ENCODE data around the gene HARBI1.
"Not testable (repeated sequence)": the region's sequence is repeated elsewhere in the genome, so short reads cannot be mapped to it uniquely, and the experiment has no call there.

The HARBI1 gene

GRCh38 chr11:46594785-46595184 is 22.2 kb downstream of the HARBI1 start:
- no peak for DNase-seq

GRCh38 chr11:46594374-46594700 is 22.7 kb downstream of the HARBI1 start:
- no peak for DNase-seq

DNA sequence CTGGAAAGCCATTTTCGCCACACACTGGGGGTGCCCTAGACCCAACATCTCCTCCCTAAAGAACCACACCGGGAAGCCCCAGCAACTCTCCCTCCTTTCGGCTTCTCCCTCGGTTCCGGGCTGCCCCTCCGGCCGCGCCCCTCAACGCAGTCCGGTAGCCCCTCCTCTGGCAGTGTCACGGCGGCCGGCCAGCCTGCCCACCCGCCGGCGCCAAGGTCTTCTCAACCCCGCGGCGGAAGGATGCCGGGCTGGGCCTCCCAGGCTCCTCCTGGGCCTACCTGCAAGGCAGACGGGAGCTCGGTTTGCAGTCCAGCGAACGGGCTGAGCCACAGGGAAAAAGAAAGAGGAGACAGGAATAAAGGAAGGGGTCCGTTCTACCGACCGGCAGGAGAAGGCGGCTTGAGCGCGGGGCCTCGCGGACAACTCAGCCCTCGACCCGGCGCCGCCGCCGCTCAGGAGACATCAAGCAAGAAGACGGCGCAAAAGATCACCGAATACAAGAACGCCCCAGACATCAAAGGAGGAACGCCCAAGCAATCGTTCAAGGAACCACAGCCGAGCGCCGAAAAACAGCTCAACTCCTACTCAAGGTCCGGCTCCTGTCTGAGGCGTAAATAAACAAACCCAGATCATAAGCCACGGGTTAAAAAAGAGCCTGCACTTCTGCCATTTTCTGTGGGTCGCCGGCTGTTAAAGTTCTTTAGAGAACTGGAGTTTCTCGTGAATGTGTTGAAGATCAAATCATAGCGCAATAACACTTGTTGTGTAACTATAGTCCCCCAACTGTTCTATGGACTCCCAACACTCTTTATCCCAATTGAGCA is 23.3 kb downstream of the HARBI1 start, which contains the start of gene AMBRA1:
TSS of gene AMBRA1 (minus strand) at position 474 of the 824 bp plus-strand sequence. CDS start 45,643 bp downstream, outside the sequence.
- DNase-seq = peak; percentile 91

- no peak for DNase-seq
These were observed 26.1 kb downstream of the HARBI1 start for GRCh38 chr11:46590740-46591605.

DNA sequence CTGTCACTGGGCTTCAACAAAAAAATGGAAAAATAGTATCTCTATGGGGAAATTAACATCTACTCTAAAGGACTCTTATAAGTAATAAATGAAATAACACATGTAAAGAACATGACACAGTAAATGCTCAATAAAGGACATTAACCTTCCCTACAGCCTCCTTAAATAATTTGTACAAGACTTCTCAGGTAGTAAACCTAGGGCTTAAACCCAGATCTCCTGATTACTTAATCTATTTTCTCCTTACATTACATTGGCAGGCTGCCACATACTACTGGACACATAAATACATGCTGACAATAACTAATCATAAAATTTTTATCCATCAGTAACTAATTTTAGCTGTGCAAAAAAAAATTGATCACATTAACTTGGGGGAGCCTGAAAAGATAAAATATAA is 28.1 kb downstream of the HARBI1 start:
- no peak for DNase-seq

GRCh38 chr11:46588131-46588530 is 28.9 kb downstream of the HARBI1 start:
- DNase-seq = no peak

DNA sequence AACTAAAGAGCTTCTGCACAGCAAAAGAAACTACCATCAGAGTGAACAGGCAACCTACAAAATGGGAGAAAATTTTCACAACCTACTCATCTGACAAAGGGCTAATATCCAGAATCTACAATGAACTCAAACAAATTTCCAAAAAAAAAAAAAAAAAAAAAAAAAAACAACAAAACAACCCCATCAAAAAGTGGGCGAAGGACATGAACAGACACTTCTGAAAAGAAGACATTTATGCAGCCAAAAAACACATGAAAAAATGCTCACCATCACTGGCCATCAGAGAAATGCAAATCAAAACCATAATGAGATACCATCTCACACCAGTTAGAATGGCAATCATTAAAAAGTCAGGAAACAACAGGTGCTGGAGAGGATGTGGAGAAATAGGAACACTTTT is 33.5 kb downstream of the HARBI1 start:
- DNase-seq = not testable (repeated sequence)

DNA sequence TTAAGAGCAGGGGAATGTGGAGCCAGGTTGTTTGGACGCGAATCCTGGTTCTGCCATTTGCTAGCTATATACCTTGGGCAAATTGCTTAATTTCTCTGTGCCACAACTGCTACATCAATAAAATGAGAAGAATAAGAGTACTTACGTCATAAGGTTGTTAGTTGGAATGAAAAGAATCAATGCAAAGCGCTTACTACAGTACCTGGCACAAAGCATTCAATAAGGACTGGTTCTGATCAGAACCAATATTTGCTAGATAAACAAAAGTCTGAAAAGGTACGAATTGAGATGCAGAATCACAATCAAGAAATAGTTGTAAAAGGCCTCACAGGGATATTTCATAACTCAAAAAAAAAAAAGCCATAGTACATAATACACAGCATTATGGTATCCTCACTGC is 34.4 kb downstream of the HARBI1 start:
- DNase-seq = no peak

DNA sequence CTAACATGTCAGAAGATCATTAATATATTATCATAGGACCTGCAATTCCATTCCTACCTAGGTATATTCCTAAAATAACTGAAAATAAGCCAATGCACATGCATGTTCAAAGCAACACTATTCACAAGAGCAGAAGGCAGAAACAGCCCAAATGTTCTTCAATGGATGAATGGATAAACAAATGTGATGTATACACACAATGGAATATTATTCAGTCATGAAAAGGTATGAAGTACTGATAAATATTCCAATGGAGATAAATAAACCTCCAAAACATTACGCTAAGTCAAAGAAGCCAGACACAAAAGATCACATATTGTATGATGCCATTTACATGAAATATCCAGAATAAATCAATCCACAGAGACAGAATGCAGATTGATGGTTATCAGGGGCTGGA is 40.0 kb downstream of the HARBI1 start:
- DNase-seq = no peak

- DNase-seq = no peak
These were observed 42.4 kb downstream of the HARBI1 start for GRCh38 chr11:46574656-46575055.

DNA sequence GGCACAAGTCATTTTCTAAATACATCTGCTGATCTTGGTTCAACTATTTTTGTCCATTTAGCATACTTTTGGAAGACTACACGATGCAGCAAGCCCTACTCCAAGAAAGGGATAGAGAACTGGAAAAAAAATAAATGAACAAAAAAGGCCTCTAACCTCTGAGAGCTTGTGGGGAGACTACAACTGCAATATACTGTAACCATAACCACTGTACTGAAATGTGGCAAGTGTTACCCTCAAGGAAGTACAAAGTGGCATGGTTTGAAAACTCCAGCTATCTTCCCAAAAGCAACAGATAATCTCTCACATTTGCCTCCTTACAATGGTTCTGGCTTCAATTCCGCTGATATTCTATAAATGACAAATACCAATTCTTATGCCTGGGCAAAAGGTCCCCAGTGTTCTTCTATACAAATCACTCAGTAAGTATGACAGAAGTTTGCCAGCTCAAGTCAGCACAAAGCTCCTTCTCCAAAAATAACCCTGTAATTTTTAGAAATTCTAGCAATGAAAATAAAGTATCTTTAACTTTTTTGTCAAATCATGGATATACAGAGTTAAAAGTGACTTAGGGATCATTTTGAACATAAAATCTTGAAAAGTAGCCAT is 46.1 kb downstream of the HARBI1 start:
- no peak for DNase-seq

GRCh38 chr11:46565232-46565840 is 51.7 kb downstream of the HARBI1 start:
- no peak for DNase-seq

- no peak for DNase-seq
These were observed 52.6 kb downstream of the HARBI1 start for GRCh38 chr11:46564459-46564858.

DNA sequence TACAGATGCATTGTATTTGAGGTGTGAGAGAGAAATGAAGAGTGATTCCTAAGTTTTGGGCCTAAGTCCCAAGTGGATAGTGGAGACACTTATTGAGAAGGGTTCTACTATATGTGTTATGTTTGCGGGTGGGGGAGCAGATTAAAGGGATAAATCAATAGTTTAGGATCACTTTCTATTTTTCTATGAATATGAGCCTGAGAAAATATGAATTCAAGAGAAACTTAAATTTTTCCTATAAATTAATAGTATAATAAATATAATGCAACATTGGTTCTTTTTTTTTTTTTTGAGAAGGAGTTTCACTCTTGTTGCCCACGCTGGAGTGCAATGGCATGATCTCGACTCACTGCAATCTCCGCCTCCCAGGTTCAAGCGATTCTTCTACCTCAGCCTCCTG is 54.5 kb downstream of the HARBI1 start:
- DNase-seq = no peak

GRCh38 chr11:46560300-46560991 is 56.6 kb downstream of the HARBI1 start:
- peak; percentile 14 for DNase-seq

- DNase-seq = no peak
These were observed 57.2 kb downstream of the HARBI1 start for GRCh38 chr11:46559815-46560214.

DNA sequence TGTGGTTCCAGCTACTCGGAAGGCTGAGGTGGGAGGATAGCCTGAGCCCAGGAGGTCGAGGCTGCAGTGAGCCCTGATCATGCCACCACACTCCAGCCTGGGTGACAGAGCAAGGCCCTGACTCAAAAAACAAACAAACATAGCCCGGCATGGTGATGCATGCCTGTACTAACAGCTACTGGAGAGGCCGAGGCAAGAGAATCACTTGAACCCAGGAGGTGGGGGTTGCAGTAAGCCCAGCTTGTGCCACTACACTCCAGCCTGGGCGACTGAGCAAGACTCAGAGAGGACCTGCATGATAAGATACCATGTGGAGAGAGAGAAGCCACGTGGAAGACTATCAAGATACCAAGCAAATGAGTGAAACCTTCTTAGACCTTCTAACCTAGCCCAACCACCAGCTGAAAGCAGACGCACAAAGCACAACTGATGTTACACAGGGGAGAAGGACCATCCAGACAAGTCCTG is 59.3 kb downstream of the HARBI1 start:
- DNase-seq = no peak

- DNase-seq = no peak
These were observed 61.6 kb downstream of the HARBI1 start for GRCh38 chr11:46555267-46556054.

DNA sequence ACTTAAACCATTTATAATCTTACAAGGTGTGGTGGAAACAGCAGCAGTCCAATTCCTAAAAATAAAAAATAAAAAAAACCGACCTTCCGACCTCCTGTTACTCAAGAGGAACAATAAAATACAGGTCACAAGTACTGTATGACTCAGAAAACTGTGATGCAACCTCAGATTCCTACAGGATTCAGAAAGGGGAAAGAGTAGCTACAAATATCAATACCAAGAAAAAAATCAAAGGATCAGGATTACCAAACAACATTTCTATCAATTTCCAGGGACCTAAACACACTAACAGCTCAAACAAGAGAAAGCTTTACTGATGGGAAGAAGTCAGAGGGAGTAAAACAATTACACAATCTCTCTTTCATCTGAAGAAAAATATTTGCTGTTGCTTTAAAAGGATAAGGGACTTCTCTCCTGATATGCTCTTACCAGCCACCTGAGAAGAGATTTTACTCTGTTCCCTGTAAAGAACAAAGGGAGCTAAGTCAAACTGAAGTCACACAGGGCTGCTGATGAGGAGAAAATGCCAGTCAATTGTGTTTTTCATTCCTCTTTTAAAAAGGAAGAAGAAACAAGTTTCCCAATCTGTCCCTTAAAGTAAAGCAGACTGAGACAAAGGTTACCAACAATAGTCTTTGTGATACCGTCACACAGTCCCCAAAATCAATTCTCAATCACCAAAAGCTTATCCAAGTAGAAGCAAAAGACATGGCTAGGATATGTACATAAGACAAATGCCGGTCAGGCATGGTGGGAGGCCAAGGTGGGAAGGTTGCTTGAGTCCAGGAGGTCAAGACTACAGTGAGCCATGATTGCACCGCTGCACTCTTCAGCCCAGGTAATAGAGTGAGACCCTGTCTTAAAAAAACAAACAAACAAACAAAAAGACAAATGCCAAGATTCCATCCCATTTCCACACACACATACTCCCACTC is 62.5 kb downstream of the HARBI1 start:
- no peak for DNase-seq

DNA sequence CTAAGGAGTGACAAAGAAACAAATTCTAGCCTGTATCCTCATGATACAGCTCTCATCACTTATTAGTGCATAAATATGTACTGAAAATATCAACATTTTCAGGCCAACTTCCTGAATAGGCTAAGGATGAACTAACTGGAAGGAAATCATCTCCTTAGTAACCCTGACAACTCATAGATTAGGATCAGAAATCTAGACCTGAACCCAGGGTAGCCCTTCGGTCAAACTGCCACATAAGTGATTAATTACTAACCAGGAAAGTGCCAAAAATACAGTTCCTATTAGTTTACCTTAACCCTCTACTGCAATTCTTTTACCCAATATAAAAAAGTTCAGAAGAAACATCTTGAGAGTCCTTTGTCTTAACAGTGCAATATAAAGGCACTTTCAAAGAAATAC is 63.2 kb downstream of the HARBI1 start:
- no peak for DNase-seq
